Astrocyte of the spinal cord (primary cell): ENCODE measurements around the gene ERO1B.
"Not testable (repeated sequence)": the region's sequence is repeated elsewhere in the genome, so short reads cannot be mapped to it uniquely, and the experiment has no call there.

Experiments
- DNase-seq: peaks from one replicate; pipeline ENCODE4 v3.0.0; 2011; ENCODE audit warnings: low read depth, low spot score
- H3K4me3 ChIP-seq: 2 replicates; pipeline ENCODE4 v1.5.1; 2011; ENCODE audit warnings: low read depth, mild to moderate bottlenecking, low read length, moderate library complexity
- in situ Hi-C: cut with HindIII; loops from 2 replicates; pipeline ENCODE4 v1.10.0; 2017; ENCODE audit warnings: low sequenced_read_pairs
- TF ChIP-seq, protein P1 (sequence below): IDR thresholded peaks from 2 replicates; pipeline ENCODE4 v1.5.1; 2012; ENCODE audit warnings: low read depth, mild to moderate bottlenecking, low read length, inconsistent platforms

The ERO1B gene

DNA sequence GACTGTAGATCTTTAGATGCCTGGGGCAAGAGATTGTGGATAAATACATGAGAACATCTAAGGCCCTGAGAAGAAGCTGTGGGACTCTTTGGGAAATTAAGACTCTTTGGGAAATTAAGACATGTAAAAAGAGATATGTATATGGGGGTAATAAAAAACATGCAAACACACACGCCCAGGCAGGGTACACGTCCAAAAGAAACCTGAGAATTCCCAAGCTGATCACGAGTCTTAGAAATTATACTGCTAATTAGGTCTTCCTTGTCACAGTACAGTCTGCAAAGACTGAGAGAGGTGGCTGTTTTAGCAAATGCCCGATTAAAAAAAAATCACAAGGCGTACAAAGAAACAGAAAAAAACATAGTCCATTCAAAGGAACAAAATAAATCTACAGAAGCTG lies 39.3 kb upstream of the ERO1B start:
- in situ Hi-C loops, result no loop called here

GRCh38 chr1:236320671-236321070 lies 38.9 kb upstream of the ERO1B start:
- DNase-seq, result no peak
- TF ChIP-seq, protein P1, sequence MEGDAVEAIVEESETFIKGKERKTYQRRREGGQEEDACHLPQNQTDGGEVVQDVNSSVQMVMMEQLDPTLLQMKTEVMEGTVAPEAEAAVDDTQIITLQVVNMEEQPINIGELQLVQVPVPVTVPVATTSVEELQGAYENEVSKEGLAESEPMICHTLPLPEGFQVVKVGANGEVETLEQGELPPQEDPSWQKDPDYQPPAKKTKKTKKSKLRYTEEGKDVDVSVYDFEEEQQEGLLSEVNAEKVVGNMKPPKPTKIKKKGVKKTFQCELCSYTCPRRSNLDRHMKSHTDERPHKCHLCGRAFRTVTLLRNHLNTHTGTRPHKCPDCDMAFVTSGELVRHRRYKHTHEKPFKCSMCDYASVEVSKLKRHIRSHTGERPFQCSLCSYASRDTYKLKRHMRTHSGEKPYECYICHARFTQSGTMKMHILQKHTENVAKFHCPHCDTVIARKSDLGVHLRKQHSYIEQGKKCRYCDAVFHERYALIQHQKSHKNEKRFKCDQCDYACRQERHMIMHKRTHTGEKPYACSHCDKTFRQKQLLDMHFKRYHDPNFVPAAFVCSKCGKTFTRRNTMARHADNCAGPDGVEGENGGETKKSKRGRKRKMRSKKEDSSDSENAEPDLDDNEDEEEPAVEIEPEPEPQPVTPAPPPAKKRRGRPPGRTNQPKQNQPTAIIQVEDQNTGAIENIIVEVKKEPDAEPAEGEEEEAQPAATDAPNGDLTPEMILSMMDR, result no peak
- in situ Hi-C loops, result no loop called here
- no peak overlapping the region for H3K4me3 ChIP-seq

More for the DNA sequence above, 39.3 kb upstream of the ERO1B start:
- TF ChIP-seq, protein P1, result no peak
- DNase-seq, result no peak
- no peak overlapping the region for H3K4me3 ChIP-seq

GRCh38 chr1:236320214-236320613 lies 38.5 kb upstream of the ERO1B start:
- in situ Hi-C loops, result no loop called here
- no peak for DNase-seq
- no peak overlapping the region for H3K4me3 ChIP-seq
- TF ChIP-seq, protein P1, result no peak

GRCh38 chr1:236316437-236316836 lies 34.7 kb upstream of the ERO1B start:
- in situ Hi-C loops, result no loop called here
- TF ChIP-seq, protein P1, result no peak
- DNase-seq, result no peak
- H3K4me3 ChIP-seq, result no peak overlapping the region

DNA sequence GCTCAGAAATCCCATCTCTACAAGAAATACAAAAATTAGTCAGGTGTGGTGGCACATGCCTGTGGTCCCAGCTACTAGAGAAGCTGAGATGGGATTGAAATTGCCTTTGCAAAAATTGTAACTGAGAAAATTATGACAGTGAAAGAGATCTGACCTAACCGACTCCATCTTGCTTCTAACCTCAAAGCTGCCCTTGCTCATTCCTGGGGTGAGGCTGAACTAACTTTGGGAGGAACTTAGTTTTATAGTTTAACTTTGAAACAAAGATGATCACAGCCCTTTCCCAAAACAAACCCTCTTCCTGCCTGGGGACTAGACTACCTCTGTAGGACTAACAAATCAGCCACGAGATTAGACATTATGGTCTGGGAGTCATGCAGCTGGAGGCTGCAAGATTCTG lies 33.8 kb upstream of the ERO1B start:
- TF ChIP-seq, protein P1, result no peak
- no peak for DNase-seq
- no peak overlapping the region for H3K4me3 ChIP-seq
- in situ Hi-C loops, result no loop called here

DNA sequence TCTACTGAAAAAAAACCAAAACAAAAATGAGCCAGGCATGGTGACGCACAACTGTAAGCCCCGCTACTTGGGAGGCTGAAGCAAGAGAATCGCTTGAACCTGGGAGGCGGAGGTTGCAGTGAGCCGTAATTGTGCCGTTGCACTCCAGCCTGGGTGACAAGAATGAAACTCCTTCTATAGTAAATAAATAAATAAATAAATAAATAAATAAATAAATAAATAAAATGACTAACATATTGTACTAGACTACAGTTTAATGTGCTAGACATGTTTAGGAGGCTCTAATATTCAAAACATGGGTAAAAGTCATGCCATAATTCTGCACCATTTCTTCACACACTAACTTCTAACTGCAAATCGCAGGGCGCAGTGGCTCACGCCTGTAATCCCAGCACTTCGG lies 33.3 kb upstream of the ERO1B start:
- in situ Hi-C loops, result no loop called here
- DNase-seq, result no peak
- no peak overlapping the region for H3K4me3 ChIP-seq
- TF ChIP-seq, protein P1, result no peak

DNA sequence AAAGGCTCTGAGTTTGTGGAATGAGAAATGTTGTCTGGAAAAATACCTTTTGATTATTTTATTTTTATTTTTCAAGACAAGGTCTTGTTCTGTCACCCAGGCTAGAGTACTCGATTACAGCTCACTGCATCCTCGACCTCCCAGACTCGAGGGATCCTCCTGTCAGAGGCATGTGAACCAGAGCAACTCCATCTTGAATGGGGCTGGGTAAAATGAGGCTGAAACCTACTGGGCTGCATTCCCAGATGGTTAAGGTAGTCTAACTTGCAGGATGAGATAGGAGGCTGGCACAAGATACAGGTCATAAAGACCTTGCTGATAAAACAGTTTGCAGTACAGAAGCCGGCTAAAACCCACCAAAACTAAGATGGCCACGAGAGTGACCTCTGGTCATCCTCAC lies 32.3 kb upstream of the ERO1B start:
- H3K4me3 ChIP-seq, DNase-seq, in situ Hi-C loops: not testable (repeated sequence)
